ENCODE data around the gene SCN4A.
"Not testable (repeated sequence)": the region's sequence is repeated elsewhere in the genome, so short reads cannot be mapped to it uniquely, and the experiment has no call there.

SCN4A gene

GRCh38 chr17:63916566-63917185 is 56.0 kb downstream of the SCN4A start:
- DNase-seq (ENCODE audit: low spot score) = no peak

- not testable (repeated sequence) for DNase-seq (ENCODE audit: low spot score)
Observed at GRCh38 chr17:63915753-63916152, 57.0 kb downstream of the SCN4A start.

- no peak for DNase-seq (ENCODE audit: low spot score)
Observed at GRCh38 chr17:63914471-63914870, 58.2 kb downstream of the SCN4A start.

- no peak for DNase-seq (ENCODE audit: low spot score)
Observed at GRCh38 chr17:63911657-63912100, 61.0 kb downstream of the SCN4A start.

- no peak for DNase-seq (ENCODE audit: low spot score)
Observed at GRCh38 chr17:63911041-63911635, 61.6 kb downstream of the SCN4A start, which contains the start of gene CSHL1. TSS of gene CSHL1 (minus strand) at chr17:63911258. CDS start at chr17:63911196, 62 bp downstream.

GRCh38 chr17:63910096-63910495 is 62.6 kb downstream of the SCN4A start:
- no peak for DNase-seq (ENCODE audit: low spot score)

GRCh38 chr17:63909586-63909985 is 63.1 kb downstream of the SCN4A start:
- not testable (repeated sequence) for DNase-seq (ENCODE audit: low spot score)

- not testable (repeated sequence) for DNase-seq (ENCODE audit: low spot score)
Observed at GRCh38 chr17:63907161-63907778, 65.4 kb downstream of the SCN4A start.

GRCh38 chr17:63904796-63905195 is 67.9 kb downstream of the SCN4A start:
- not testable (repeated sequence) for DNase-seq (ENCODE audit: low spot score)

- DNase-seq (ENCODE audit: low spot score) = not testable (repeated sequence)
Observed at GRCh38 chr17:63903787-63904201, 68.9 kb downstream of the SCN4A start.

GRCh38 chr17:63901971-63902370 is 70.7 kb downstream of the SCN4A start:
- DNase-seq (ENCODE audit: low spot score) = not testable (repeated sequence)

- peak; percentile 54 for DNase-seq (ENCODE audit: low spot score)
Observed at GRCh38 chr17:63898899-63899798, 73.6 kb downstream of the SCN4A start.

GRCh38 chr17:63896524-63897354 is 76.0 kb downstream of the SCN4A start, which contains the start of gene CSH1:
TSS of gene CSH1 (minus strand) at chr17:63896574. CDS start at chr17:63896511, 63 bp downstream.
- not testable (repeated sequence) for DNase-seq (ENCODE audit: low spot score)

GRCh38 chr17:63894821-63895220 is 77.9 kb downstream of the SCN4A start:
- DNase-seq (ENCODE audit: low spot score) = not testable (repeated sequence)

- DNase-seq (ENCODE audit: low spot score) = not testable (repeated sequence)
Observed at GRCh38 chr17:63894021-63894420, 78.7 kb downstream of the SCN4A start.

- DNase-seq (ENCODE audit: low spot score) = peak; percentile 22
Observed at GRCh38 chr17:63892316-63893037, 80.2 kb downstream of the SCN4A start.

GRCh38 chr17:63889026-63889848 is 83.5 kb downstream of the SCN4A start:
- not testable (repeated sequence) for DNase-seq (ENCODE audit: low spot score)

All from SW480 (cell line).